SU-DHL-6 (cell line): Measurements from ENCODE around the gene SEMA6A.

Experiments
- EZH2phosphoT487 ChIP-seq: fragments of 200-600 bp; sonication (generic), shearing (Covaris generic); conservative IDR thresholded peaks from 2 replicates; pipeline ENCODE4 v1.6.1; 2018; ENCODE audit warnings: mild to moderate bottlenecking, antibody characterized with exemption, low read length, moderate library complexity, mixed read lengths
- TF ChIP-seq, protein P1 (sequence below): fragments of 200-600 bp; sonication (generic); IDR thresholded peaks from one replicate; pipeline ENCODE4 v1.5.1; 2017; ENCODE audit warnings: antibody characterized with exemption, mild to moderate bottlenecking, low read length, moderate library complexity; ENCODE audit not compliant: insufficient read depth, poor library complexity, severe bottlenecking

DNA sequence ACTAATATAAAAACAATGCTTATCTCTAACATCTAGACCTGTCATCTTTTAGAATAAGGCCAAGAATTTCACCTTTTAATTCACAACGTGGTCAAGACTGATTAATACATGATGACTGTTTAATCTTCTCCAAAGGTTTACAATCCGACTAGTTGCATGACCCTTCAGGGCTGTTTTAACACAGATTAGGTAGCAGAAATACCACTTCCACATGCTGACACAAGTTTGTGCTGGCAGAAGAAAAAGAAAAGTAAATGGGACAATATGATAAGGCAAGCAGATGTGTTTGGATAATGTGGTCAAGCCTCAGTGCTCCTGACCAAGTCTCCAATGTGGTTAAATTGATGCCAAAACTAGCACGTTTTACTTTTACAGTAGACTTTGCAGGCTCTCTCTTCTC lies 31.1 kb downstream of the SEMA6A start:
- TF ChIP-seq, protein P1, sequence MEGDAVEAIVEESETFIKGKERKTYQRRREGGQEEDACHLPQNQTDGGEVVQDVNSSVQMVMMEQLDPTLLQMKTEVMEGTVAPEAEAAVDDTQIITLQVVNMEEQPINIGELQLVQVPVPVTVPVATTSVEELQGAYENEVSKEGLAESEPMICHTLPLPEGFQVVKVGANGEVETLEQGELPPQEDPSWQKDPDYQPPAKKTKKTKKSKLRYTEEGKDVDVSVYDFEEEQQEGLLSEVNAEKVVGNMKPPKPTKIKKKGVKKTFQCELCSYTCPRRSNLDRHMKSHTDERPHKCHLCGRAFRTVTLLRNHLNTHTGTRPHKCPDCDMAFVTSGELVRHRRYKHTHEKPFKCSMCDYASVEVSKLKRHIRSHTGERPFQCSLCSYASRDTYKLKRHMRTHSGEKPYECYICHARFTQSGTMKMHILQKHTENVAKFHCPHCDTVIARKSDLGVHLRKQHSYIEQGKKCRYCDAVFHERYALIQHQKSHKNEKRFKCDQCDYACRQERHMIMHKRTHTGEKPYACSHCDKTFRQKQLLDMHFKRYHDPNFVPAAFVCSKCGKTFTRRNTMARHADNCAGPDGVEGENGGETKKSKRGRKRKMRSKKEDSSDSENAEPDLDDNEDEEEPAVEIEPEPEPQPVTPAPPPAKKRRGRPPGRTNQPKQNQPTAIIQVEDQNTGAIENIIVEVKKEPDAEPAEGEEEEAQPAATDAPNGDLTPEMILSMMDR: no peak
- no peak for TF ChIP-seq EZH2phosphoT487
